Small intestine (tissue), 7 donors: ENCODE measurements around the gene EIF1. TPM values are rescaled to one million over a fixed set of nuclear protein-coding genes. Genes with fewer than 3 reads are reported as not detected.

Experiments used
- DNase-seq, 2 donors: peaks; one replicate each; pipeline versions ENCODE4 v3.0.0 to v3.0.0-alpha.2; 2013
- FAIRE-seq: peaks from 2 replicates; lab custom pipeline; 2012; peaks lifted over from hg19 to GRCh38; lab: Jason Lieb, UNC
- H3K27ac ChIP-seq, 3 donors: one replicate each; pipeline ENCODE4 v1.5.1; 2013; ENCODE audit warnings: low read length in 2 of 3, mild to moderate bottlenecking in 2 of 3, control low read depth in 1 of 3, inconsistent platforms in 1 of 3, low read depth in 1 of 3, moderate library complexity in 1 of 3
- H3K27me3 ChIP-seq, 3 donors: one replicate each; pipeline ENCODE4 v1.6.1; 2013; ENCODE audit warnings: low read length in 3 of 3, inconsistent platforms in 1 of 3; ENCODE audit not compliant: control insufficient read depth in 3 of 3, insufficient read depth in 3 of 3
- H3K36me3 ChIP-seq, 3 donors: one replicate each; pipeline ENCODE4 v1.6.1; 2013; ENCODE audit warnings: low read length in 3 of 3, inconsistent platforms in 1 of 3, low read depth in 1 of 3, mild to moderate bottlenecking in 1 of 3, moderate library complexity in 1 of 3; ENCODE audit not compliant: control insufficient read depth in 3 of 3, insufficient read depth in 2 of 3
- H3K4me1 ChIP-seq, 3 donors: one replicate each; pipeline ENCODE4 v1.6.1; 2013; ENCODE audit warnings: low read length in 2 of 3, inconsistent platforms in 1 of 3, low read depth in 1 of 3, mild to moderate bottlenecking in 1 of 3, moderate library complexity in 1 of 3; ENCODE audit not compliant: control insufficient read depth in 3 of 3, insufficient read depth in 2 of 3
- H3K4me3 ChIP-seq, 3 donors: one replicate each; pipeline ENCODE4 v1.5.1; 2013; ENCODE audit warnings: low read length in 3 of 3, control low read depth in 1 of 3, inconsistent platforms in 1 of 3, low read depth in 1 of 3, mild to moderate bottlenecking in 1 of 3, moderate library complexity in 1 of 3
- H3K9me3 ChIP-seq, 2 donors: one replicate each; pipeline ENCODE4 v1.6.1; 2013; ENCODE audit warnings: low read depth in 1 of 2, low read length in 1 of 2; ENCODE audit not compliant: control insufficient read depth in 2 of 2, insufficient read depth in 1 of 2
- WGBS, 3 donors: extraction: QIAGEN DNeasy Blood & Tissue Kit; methylation state at CpG; one replicate each; pipeline ENCODE4 v1.1.7; 2013; 5-methylcytosine and 5-hydroxymethylcytosine counted together
- polyA plus RNA-seq, 4 donors: library from polyadenylated mRNA; stranded (reverse) in 3 of 4; unstranded in 1 of 4; fragments of 200-250 nt in 3 of 4; fragments of 120-200 nt in 1 of 4; gene quantifications; one replicate each; pipeline versions ENCODE4 v1.2.1 to v1.2.3, GENCODE V29; 2013
- donor health status: healthy with polysubstance abuse.
- donor health status: control.
- donor health status: control.
- donor health status: Bipolar disorder and iron deficiency.
- donor health status: healthy.

EIF1 gene
- polyA plus RNA-seq, 4 donors: 328 to 770 (median 618) TPM

- FAIRE-seq (no peak), DNase-seq (peak; percentile 79 to 88)
- 29 to 31% (median 30%) methylated on average over 10 of the region's 10 CpGs for WGBS, 3 donors
- Histone ChIP-seq H3K4me3 (no peak overlapping the region), H3K4me1 (peaks cover 0 to 18% (median 0%) of the 10 kb centered on the region in 3 donors), H3K9me3 (no peaks in the 10 kb centered on the region), H3K27ac (no peak overlapping the region), H3K36me3 (no peaks in the 10 kb centered on the region), H3K27me3 (peaks cover 0 to 47% (median 2%) of the 10 kb centered on the region in 3 donors)
These were observed 49.6 kb downstream of the EIF1 start for GRCh38 chr17:41738077-41738800.

GRCh38 chr17:41738801-41739112 is 50.1 kb downstream of the EIF1 start:
- FAIRE-seq (no peak), DNase-seq (no peak)
- H3K4me1 ChIP-seq: peaks cover 0 to 17% (median 0%) of the 10 kb centered on the region in 3 donors
- no peaks in the 10 kb centered on the region for H3K9me3 ChIP-seq
- H3K27me3 ChIP-seq: peaks cover 0 to 41% (median 2%) of the 10 kb centered on the region in 3 donors
- H3K27ac ChIP-seq: no peak overlapping the region
- H3K4me3 ChIP-seq: no peak overlapping the region
- no peaks in the 10 kb centered on the region for H3K36me3 ChIP-seq
- WGBS, 3 donors: 90 to 100% (median 92%) methylated on average over 5 of the region's 5 CpGs

GRCh38 chr17:41739661-41740352 is 51.1 kb downstream of the EIF1 start:
- FAIRE-seq (no peak), DNase-seq (no peak)
- WGBS, 3 donors: 30 to 60% (median 52%) methylated on average over 9 of the region's 9 CpGs
- Histone ChIP-seq H3K4me3 (no peak overlapping the region), H3K36me3 (no peaks in the 10 kb centered on the region), H3K4me1 (peaks cover 0 to 6% (median 0%) of the 10 kb centered on the region in 3 donors), H3K9me3 (no peaks in the 10 kb centered on the region), H3K27me3 (peaks cover 0 to 31% (median under 1%) of the 10 kb centered on the region in 3 donors), H3K27ac (no peak overlapping the region)

- WGBS, 3 donors: 83 to 89% (median 87%) methylated on average over 5 of the region's 5 CpGs
These were observed 51.8 kb downstream of the EIF1 start for GRCh38 chr17:41740506-41740905.

GRCh38 chr17:41741709-41742108 is 53.0 kb downstream of the EIF1 start:
- WGBS, 3 donors: 81 to 87% (median 82%) methylated on average over 9 of the region's 9 CpGs
- no peak for FAIRE-seq
- H3K27me3 ChIP-seq: peaks cover 0 to 12% (median 0%) of the 10 kb centered on the region in 3 donors

More at GRCh38 chr17:41740506-41740905, 51.8 kb downstream of the EIF1 start:
- H3K27ac ChIP-seq: no peak overlapping the region
- FAIRE-seq (no peak), DNase-seq (no peak)
- no peaks in the 10 kb centered on the region for H3K9me3 ChIP-seq
- H3K36me3 ChIP-seq: no peaks in the 10 kb centered on the region
- H3K4me3 ChIP-seq: no peak overlapping the region
- peaks cover 0 to 24% (median 0%) of the 10 kb centered on the region in 3 donors for H3K27me3 ChIP-seq
- H3K4me1 ChIP-seq: peaks cover 0 to 4% (median 0%) of the 10 kb centered on the region in 3 donors

More at GRCh38 chr17:41741709-41742108, 53.0 kb downstream of the EIF1 start:
- no peak overlapping the region for H3K27ac ChIP-seq
- no peak for DNase-seq
- H3K36me3 ChIP-seq: no peaks in the 10 kb centered on the region
- H3K4me1 ChIP-seq: peaks cover 0 to 4% (median 0%) of the 10 kb centered on the region in 3 donors
- H3K4me3 ChIP-seq: no peak overlapping the region
- no peaks in the 10 kb centered on the region for H3K9me3 ChIP-seq

Other genes with a start within 250 kb of the EIF1 start
- gene KRT38, start 247.9 kb upstream of the EIF1 start, polyA plus RNA-seq: not detected
- not detected for gene KRT32, start 221.5 kb upstream of the EIF1 start, polyA plus RNA-seq
- not detected for gene KRT35, start 207.7 kb upstream of the EIF1 start, polyA plus RNA-seq
- gene KRT36, start 199.0 kb upstream of the EIF1 start, polyA plus RNA-seq: under 1 TPM in 1 of 4 donors, not detected in 3; 0.04 TPM
- gene KRT13, start 183.3 kb upstream of the EIF1 start, polyA plus RNA-seq: 10 to 100 TPM in 3 of 4 donors, under 1 TPM in 1; 0.37 to 37.6 (median 18.2) TPM
- gene KRT15, start 170.0 kb upstream of the EIF1 start, polyA plus RNA-seq: 10 to 100 TPM in 2 of 4 donors, 1 to 10 TPM in 1, under 1 TPM in 1; 0.62 to 18.9 (median 6.6) TPM
- gene KRT19, start 160.6 kb upstream of the EIF1 start, polyA plus RNA-seq: 1,000 to 10,000 TPM in 3 of 4 donors, 10 to 100 TPM in 1; 83.2 to 1,607 (median 1,272) TPM
- under 1 TPM in 1 of 4 donors, not detected in 3; 0.15 TPM for gene KRT9, start 116.8 kb upstream of the EIF1 start, polyA plus RNA-seq
- gene KRT14, start 102.0 kb upstream of the EIF1 start, polyA plus RNA-seq: 1 to 10 TPM in 2 of 4 donors, under 1 TPM in 1, not detected in 1; 0.33 to 2.2 (median 1.1) TPM
- under 1 TPM in 1 of 4 donors, not detected in 3; 0.25 TPM for gene KRT16, start 76.1 kb upstream of the EIF1 start, polyA plus RNA-seq
- gene KRT17, start 64.3 kb upstream of the EIF1 start, polyA plus RNA-seq: 1 to 10 TPM in 2 of 4 donors, under 1 TPM in 1, not detected in 1; 0.65 to 2.4 (median 1.8) TPM
- gene GAST, start 23.4 kb downstream of the EIF1 start, polyA plus RNA-seq: 1 to 10 TPM in 1 of 4 donors, not detected in 3; 1.9 TPM
- gene HAP1, start 45.8 kb downstream of the EIF1 start, polyA plus RNA-seq: under 1 TPM; 0.21 to 0.40 (median 0.25) TPM
- gene JUP, start 97.8 kb downstream of the EIF1 start, polyA plus RNA-seq: 100 to 1,000 TPM; 122 to 316 (median 270) TPM
- gene P3H4, start 123.1 kb downstream of the EIF1 start, polyA plus RNA-seq: 10 to 100 TPM in 2 of 4 donors, 1 to 10 TPM in 2; 6.5 to 19.1 (median 11.2) TPM
- 10 to 100 TPM in 2 of 4 donors, 1 to 10 TPM in 1, under 1 TPM in 1; 0.67 to 39.7 (median 8.7) TPM for gene FKBP10, start 124.1 kb downstream of the EIF1 start, polyA plus RNA-seq
- 10 to 100 TPM; 10.5 to 36.0 (median 27.9) TPM for gene NT5C3B, start 147.3 kb downstream of the EIF1 start, polyA plus RNA-seq
- gene KLHL10, start 148.9 kb downstream of the EIF1 start, polyA plus RNA-seq: under 1 TPM in 1 of 4 donors, not detected in 3; 0.15 TPM
- 1 to 10 TPM in 2 of 4 donors, not detected in 2; 1.7 to 5.1 TPM for gene KLHL11, start 176.5 kb downstream of the EIF1 start, polyA plus RNA-seq
- 10 to 100 TPM; 44.0 to 84.9 (median 54.4) TPM for gene ACLY, start 230.1 kb downstream of the EIF1 start, polyA plus RNA-seq
- under 1 TPM in 2 of 4 donors, not detected in 2; 0.28 to 0.50 TPM for gene ODAD4, start 241.7 kb downstream of the EIF1 start, polyA plus RNA-seq